ENCODE data around the gene TIAM2.

Gene TIAM2

GRCh38 chr6:155274106-155274505, 279.0 kb downstream of the TIAM2 start:
- no peak for DNase-seq (ENCODE audit: low read depth in 1 of 2, low spot score in 1 of 2)

GRCh38 chr6:155274533-155274932, 279.4 kb downstream of the TIAM2 start:
- no peak for DNase-seq (ENCODE audit: low read depth in 1 of 2, low spot score in 1 of 2)

GRCh38 chr6:155275808-155276480, 280.8 kb downstream of the TIAM2 start:
- no peak for DNase-seq (ENCODE audit: low read depth in 1 of 2, low spot score in 1 of 2)

GRCh38 chr6:155276638-155277037, 281.5 kb downstream of the TIAM2 start:
- no peak for DNase-seq (ENCODE audit: low read depth in 1 of 2, low spot score in 1 of 2)

DNA sequence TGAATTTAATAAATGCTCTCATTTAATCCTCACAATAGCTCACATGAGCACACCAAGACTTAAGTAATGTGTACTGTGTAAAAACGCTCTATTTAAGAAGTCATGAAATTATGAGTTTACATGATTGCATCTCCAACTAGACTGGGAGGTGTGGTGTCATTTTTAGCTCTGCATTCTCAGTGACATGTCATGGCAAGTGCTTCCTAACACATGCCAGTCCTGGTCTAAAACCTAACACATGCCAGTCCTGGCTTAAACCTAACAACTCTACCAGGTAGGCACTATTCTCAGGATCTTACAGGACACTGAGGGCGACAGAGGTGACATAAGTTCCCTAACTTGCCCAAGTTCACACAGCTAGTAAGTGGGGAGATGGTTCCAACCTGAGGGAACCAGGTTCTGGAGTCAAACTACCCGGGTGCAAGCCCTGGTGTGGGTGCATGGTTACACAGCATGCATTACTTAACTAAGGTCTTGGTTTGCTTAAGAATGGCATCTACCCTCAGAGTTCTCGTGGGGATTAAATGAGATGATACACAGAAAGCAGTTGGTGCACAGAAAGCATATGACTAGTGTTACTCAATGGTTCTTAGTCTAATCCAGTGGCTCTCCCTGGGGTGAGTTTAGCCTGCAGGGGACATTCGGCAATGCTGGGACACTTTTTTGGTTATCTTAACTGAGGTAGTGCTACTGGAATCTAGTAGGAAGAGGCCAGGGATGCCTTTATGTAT, 283.4 kb downstream of the TIAM2 start:
- DNase-seq (ENCODE audit: low read depth in 1 of 2, low spot score in 1 of 2), result no peak

GRCh38 chr6:155284775-155285174, 289.7 kb downstream of the TIAM2 start:
- DNase-seq (ENCODE audit: low read depth in 1 of 2, low spot score in 1 of 2), result no peak

- no peak for DNase-seq (ENCODE audit: low read depth in 1 of 2, low spot score in 1 of 2)
Observed at GRCh38 chr6:155287762-155288161, 292.6 kb downstream of the TIAM2 start.

DNA sequence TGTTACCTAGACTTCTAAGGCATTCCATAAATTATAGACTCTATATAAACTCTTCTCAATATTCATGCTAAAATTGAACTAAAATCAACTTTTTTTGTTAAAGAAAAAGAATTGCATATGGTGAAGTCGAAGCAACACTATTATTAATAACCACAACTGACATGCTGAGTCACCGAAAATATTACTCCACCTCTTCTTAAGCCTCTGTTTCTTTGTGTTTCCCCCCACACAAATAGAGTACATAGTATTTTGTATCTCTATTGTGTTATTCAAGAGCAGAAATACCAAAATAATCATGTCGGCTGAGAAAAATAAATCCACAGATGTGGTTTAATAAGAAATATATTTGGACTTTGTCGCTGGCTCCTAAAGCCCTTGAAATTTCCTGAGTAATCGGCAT, 295.4 kb downstream of the TIAM2 start:
- no peak for DNase-seq (ENCODE audit: low read depth in 1 of 2, low spot score in 1 of 2)

DNA sequence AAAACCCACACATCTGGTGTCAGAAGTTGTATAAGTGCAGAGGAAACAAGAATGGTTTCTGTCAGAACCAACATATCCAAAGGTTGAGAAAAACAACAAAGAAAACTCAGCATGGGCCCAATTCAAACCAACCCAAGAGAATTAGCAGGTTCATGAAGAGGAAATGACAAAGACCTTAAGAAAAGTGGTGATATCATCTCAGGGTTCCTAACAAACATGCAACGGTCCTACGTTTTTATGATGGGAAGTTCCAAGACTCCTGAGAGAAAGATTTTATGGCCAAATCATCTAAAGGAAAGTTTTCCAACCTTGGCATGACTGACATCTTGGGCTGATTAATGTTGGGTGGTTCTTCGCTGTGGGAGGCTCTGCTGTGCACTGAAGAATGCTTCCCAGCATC, 296.2 kb downstream of the TIAM2 start:
- no peak for DNase-seq (ENCODE audit: low read depth in 1 of 2, low spot score in 1 of 2)

- DNase-seq (ENCODE audit: low read depth in 1 of 2, low spot score in 1 of 2), result no peak
Observed at GRCh38 chr6:155292711-155293110, 297.6 kb downstream of the TIAM2 start.

GRCh38 chr6:155297669-155298068, 302.6 kb downstream of the TIAM2 start:
- no peak for DNase-seq (ENCODE audit: low read depth in 1 of 2, low spot score in 1 of 2)

GRCh38 chr6:155301867-155302266, 306.8 kb downstream of the TIAM2 start:
- DNase-seq (ENCODE audit: low read depth in 1 of 2, low spot score in 1 of 2), result no peak

DNA sequence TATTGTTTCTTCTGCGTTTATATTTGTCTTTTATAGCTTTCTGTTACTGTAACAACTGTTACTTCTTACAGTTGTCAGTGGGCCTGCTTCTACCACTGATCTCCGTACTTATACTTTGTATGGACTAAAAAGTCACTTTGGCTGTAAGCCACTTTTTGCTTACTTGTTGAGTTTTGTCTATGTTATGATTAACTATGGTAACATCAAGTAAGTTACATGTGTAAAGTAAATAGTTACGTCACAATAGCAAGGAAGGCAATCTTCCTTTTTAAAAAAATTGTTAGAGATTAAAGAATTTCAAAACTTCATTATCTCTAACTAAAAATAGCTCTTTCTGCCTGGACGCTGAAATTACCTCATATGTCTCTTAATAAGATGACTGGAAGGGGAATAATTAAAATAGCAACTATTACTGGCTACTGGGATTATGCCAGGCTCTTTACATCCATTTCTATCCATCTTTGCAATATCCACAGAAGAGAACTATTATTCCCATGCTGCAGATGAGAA, 308.3 kb downstream of the TIAM2 start:
- DNase-seq (ENCODE audit: low read depth in 1 of 2, low spot score in 1 of 2), result no peak

DNA sequence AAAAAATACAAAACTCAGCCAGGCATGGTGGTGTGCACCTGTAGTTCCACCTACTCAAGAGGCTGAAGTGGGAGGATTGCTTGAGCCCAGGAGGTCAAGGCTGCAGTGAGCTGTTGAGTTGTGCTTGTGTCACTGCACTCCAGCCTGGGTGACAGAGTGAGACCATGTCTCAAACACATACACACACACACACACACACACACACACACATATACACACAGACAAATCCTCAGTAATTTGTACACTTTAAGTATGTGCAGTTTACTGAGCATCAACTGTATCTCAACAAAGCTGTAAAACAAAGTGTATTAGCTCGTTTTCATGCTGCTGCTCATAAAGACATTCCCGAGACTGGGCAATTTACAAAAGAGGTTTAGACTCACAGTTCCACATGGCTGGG, 311.8 kb downstream of the TIAM2 start:
- DNase-seq (ENCODE audit: low read depth in 1 of 2, low spot score in 1 of 2), result no peak

Data from activated T-helper 1 cell treated with anti-CD3 and anti-CD28 coated beads, Interleukin-2, amount 50 U/mL, for 16 hours (primary cell).